ENCODE data around the gene CFAP92.

CFAP92 gene

GRCh38 chr3:129026728-129027543 is 33.1 kb upstream of the CFAP92 start:
- in situ Hi-C loops (cut with MboI; ENCODE audit: low sequenced_read_pairs): no loop called here

- in situ Hi-C loops (cut with MboI; ENCODE audit: low sequenced_read_pairs): no loop called here
These were observed 32.0 kb upstream of the CFAP92 start for GRCh38 chr3:129025691-129026435.

- in situ Hi-C loops (cut with MboI; ENCODE audit: low sequenced_read_pairs): no loop called here
These were observed 31.2 kb upstream of the CFAP92 start for GRCh38 chr3:129025108-129025507.

GRCh38 chr3:129023909-129024308 is 30.0 kb upstream of the CFAP92 start:
- in situ Hi-C loops (cut with MboI; ENCODE audit: low sequenced_read_pairs): no loop called here

- in situ Hi-C loops (cut with MboI; ENCODE audit: low sequenced_read_pairs): no loop called here
These were observed 29.1 kb upstream of the CFAP92 start for GRCh38 chr3:129023008-129023358.

- in situ Hi-C loops (cut with MboI; ENCODE audit: low sequenced_read_pairs): no loop called here
These were observed 28.5 kb upstream of the CFAP92 start for GRCh38 chr3:129022114-129023007.

- in situ Hi-C loops (cut with MboI; ENCODE audit: low sequenced_read_pairs): no loop called here
These were observed 27.3 kb upstream of the CFAP92 start for GRCh38 chr3:129021140-129021551.

GRCh38 chr3:129020691-129021090 is 26.8 kb upstream of the CFAP92 start:
- in situ Hi-C loops (cut with MboI; ENCODE audit: low sequenced_read_pairs): no loop called here

- in situ Hi-C loops (cut with MboI; ENCODE audit: low sequenced_read_pairs): no loop called here
These were observed 25.4 kb upstream of the CFAP92 start for GRCh38 chr3:129019266-129019665.

GRCh38 chr3:129018751-129019150 is 24.9 kb upstream of the CFAP92 start:
- in situ Hi-C loops (cut with MboI; ENCODE audit: low sequenced_read_pairs): no loop called here

GRCh38 chr3:129018271-129018670 is 24.4 kb upstream of the CFAP92 start:
- in situ Hi-C loops (cut with MboI; ENCODE audit: low sequenced_read_pairs): no loop called here

- in situ Hi-C loops (cut with MboI; ENCODE audit: low sequenced_read_pairs): no loop called here
These were observed 23.6 kb upstream of the CFAP92 start for GRCh38 chr3:129017484-129017899.

GRCh38 chr3:129016720-129017483 is 23.0 kb upstream of the CFAP92 start:
- in situ Hi-C loops (cut with MboI; ENCODE audit: low sequenced_read_pairs): no loop called here

- in situ Hi-C loops (cut with MboI; ENCODE audit: low sequenced_read_pairs): no loop called here
These were observed 22.5 kb upstream of the CFAP92 start for GRCh38 chr3:129016356-129016719.

GRCh38 chr3:129015388-129016105 is 21.7 kb upstream of the CFAP92 start:
- in situ Hi-C loops (cut with MboI; ENCODE audit: low sequenced_read_pairs): no loop called here

GRCh38 chr3:129014793-129015345 is 21.0 kb upstream of the CFAP92 start:
- in situ Hi-C loops (cut with MboI; ENCODE audit: low sequenced_read_pairs): no loop called here

- in situ Hi-C loops (cut with MboI; ENCODE audit: low sequenced_read_pairs): no loop called here
These were observed 20.3 kb upstream of the CFAP92 start for GRCh38 chr3:129014148-129014547.

GRCh38 chr3:129013491-129013891 is 19.6 kb upstream of the CFAP92 start:
- in situ Hi-C loops (cut with MboI; ENCODE audit: low sequenced_read_pairs): no loop called here

- in situ Hi-C loops (cut with MboI; ENCODE audit: low sequenced_read_pairs): no loop called here
These were observed 16.6 kb upstream of the CFAP92 start for GRCh38 chr3:129010310-129010956.
